NT2/D1 (cell line): ENCODE data around the gene TAF13.
"Not testable (repeated sequence)": the region's sequence is repeated elsewhere in the genome, so short reads cannot be mapped to it uniquely, and the experiment has no call there.

Source experiments
- DNase-seq: peaks from one replicate; pipeline ENCODE4 v3.0.0-alpha.2; 2011; ENCODE audit warnings: low read depth, low spot score
- H3K27me3 ChIP-seq: 2 replicates; pipeline ENCODE4 v1.6.0; 2011; ENCODE audit warnings: mild to moderate bottlenecking; ENCODE audit not compliant: insufficient read length, insufficient read depth
- H3K36me3 ChIP-seq: 2 replicates; pipeline ENCODE4 v1.6.1; 2011; ENCODE audit warnings: mild to moderate bottlenecking, low read length, mixed read lengths; ENCODE audit not compliant: insufficient read depth, insufficient read length
- H3K4me1 ChIP-seq: 2 replicates; pipeline ENCODE4 v1.5.1; 2011; ENCODE audit not compliant: insufficient read depth, insufficient read length
- H3K4me3 ChIP-seq: 2 replicates; pipeline ENCODE4 v1.5.1; 2011; ENCODE audit warnings: low read depth; ENCODE audit not compliant: insufficient read length
- H3K9ac ChIP-seq: 2 replicates; pipeline ENCODE4 v1.6.0; 2011; ENCODE audit warnings: low read depth; ENCODE audit not compliant: insufficient read length
- H3K9me3 ChIP-seq: 2 replicates; pipeline ENCODE4 v1.5.1; 2011; ENCODE audit warnings: mild to moderate bottlenecking, low read length; ENCODE audit not compliant: insufficient read depth
- SUZ12 ChIP-seq: IDR thresholded peaks from 2 replicates; pipeline ENCODE4 v1.6.1; 2011; ENCODE audit not compliant: insufficient read length, insufficient read depth; ENCODE audit errors: extremely low read depth
- YY1 ChIP-seq: IDR thresholded peaks from 2 replicates; pipeline ENCODE4 v1.6.1; 2011; ENCODE audit not compliant: insufficient read length, insufficient read depth
- ZNF274 ChIP-seq: IDR thresholded peaks from 2 replicates; pipeline ENCODE4 v1.6.1; 2011; ENCODE audit warnings: mild to moderate bottlenecking, low read depth, low read length

Gene TAF13

DNA sequence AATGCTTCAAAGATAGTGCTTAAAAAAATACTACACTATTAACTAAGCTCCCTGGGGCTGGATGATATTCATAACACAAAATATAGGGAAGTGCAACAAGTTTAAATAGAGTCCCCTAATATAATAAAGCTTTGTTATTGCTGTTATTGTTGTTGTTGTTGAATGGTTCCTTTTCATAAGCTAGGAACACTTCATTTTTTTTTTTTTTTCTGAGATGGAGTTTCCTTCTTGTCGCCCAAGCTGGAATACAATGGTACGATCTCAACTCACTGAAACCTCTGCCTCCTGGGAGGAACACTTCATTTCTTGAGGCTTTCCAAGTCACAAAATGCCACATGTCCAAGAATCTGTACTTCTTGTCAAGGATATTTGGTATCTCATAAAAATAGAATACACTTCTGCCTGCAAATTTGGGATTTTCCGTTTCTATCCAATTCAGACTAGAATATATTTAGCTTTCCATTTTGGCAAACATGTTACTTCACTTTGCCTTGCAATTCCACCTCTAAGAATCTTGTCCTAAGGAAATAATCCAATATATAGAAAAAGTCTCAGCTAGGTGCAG lies 55.0 kb downstream of the TAF13 start:
- Histone ChIP-seq H3K27me3 (no peaks in the 10 kb centered on the region), H3K4me1 (no peaks in the 10 kb centered on the region), H3K9ac (no peak overlapping the region), H3K9me3 (no peaks in the 10 kb centered on the region), H3K36me3 (peaks cover 4% of the 10 kb centered on the region), H3K4me3 (no peak overlapping the region)
- no peak for DNase-seq
- TF ChIP-seq YY1: no peak

DNA sequence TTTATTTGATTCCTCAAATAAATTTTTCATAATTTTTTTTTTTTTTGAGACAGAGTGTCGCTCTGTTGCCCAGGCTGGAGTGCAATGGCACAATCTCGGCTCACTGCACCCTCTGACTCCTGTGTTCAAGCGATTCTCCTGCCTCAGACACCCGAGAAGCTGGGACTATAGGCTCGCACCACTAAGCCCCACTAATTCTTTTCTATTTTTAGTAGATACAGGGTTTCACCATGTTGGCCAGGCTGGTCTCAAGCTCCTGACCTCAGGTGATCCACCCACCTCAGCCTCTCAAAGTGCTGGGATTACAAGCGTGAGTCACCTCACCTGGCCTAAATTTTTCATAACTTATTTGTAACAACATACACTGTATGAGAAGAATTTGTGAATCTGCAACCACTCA lies 58.1 kb downstream of the TAF13 start:
- not testable (repeated sequence) for H3K4me3 ChIP-seq, H3K9me3 ChIP-seq, H3K9ac ChIP-seq, DNase-seq, H3K27me3 ChIP-seq, H3K4me1 ChIP-seq
- H3K36me3 ChIP-seq: peaks cover 11% of the 10 kb centered on the region

DNA sequence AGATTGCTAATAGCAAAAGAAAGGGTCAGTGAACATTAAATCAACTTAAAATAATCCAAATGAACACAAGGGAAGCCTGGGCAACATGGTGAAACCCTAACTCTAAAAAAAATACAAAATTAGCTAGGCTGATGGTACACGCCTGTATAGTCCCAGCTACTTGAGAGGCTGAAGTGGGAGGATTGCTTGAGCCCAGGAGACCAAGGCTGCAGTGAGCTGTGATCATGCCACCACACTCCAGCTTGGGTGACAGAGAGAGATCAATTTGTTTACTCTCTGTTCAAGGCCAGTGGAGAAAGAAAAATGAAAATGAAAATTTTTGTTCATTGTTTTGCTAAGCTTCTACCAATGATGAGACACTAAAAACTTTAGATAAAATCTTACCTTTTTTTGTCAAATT lies 58.7 kb downstream of the TAF13 start:
- Histone ChIP-seq H3K4me1 (no peaks in the 10 kb centered on the region), H3K9ac (no peak overlapping the region), H3K9me3 (no peaks in the 10 kb centered on the region), H3K27me3 (no peaks in the 10 kb centered on the region), H3K36me3 (peaks cover 13% of the 10 kb centered on the region), H3K4me3 (no peak overlapping the region)
- no peak for DNase-seq
- TF ChIP-seq YY1: no peak
- no peak for TF ChIP-seq SUZ12
- TF ChIP-seq ZNF274: no peak
